GM06990 (cell line): ENCODE data around the gene CLCN1.

ENCODE experiments used
- DNase-seq: peaks from one replicate; pipeline ENCODE4 v3.0.0-alpha.2; 2011; ENCODE audit not compliant: insufficient read length; ENCODE audit errors: extremely low read depth
- H3K27me3 ChIP-seq: replicated peaks from 2 replicates; pipeline ENCODE4 v1.6.0; 2011; ENCODE audit warnings: low read length; ENCODE audit not compliant: control insufficient read depth, insufficient read depth
- H3K36me3 ChIP-seq: 2 replicates; pipeline ENCODE4 v1.5.1; 2011; ENCODE audit warnings: low read length; ENCODE audit not compliant: control insufficient read depth, insufficient read depth
- H3K4me3 ChIP-seq: replicated peaks from 2 replicates; pipeline ENCODE4 v1.5.1; 2011; ENCODE audit warnings: low read depth, mild to moderate bottlenecking, control low read depth, low read length
- TF ChIP-seq, protein P1 (sequence below): IDR thresholded peaks from 2 replicates; pipeline ENCODE4 v1.5.1; 2011; ENCODE audit warnings: low read length, control low read depth, mild to moderate bottlenecking, inconsistent platforms; ENCODE audit not compliant: insufficient read depth, poor library complexity, severe bottlenecking

CLCN1 gene

DNA sequence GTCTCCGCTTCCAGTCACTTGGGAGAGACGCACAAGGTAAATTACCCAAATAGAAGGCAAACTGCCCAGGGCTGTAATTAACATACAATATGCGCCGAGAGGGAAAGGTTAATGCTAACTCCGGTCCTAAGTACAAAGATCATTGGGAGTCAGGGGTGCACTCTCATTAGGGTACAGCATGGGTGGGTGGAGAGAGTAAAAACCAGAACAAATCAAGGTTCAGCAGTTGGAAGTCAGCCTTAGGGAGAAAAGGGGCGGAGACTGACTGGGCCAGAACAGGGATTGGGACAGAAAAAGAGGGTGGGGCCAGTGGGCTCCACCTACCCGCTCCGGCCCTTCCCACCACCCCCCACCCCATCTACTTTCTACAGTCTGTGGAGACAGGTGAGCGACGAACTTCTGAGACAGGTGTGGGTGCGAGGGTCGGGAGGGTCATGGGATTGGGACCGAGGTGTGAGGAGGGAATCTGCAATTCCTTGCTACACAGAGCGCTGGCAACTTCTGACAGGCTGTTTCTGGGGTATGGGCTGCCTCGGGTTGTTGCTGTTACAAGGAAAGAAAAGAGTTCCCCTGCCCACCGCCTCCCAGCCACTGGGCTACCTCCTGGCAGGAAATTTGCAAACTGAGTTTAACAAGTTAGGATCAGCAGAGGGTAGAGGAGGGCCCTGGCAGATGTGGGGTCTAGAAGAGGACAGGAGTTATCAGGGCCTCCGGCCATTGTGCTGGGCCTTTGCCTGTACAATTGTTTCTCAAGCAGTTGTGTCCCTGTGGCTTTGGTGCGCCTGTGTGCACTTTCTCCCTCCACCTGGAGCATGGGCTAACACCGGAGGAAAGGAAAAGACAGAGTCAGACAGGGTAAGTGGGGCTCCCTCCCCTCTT is 31.1 kb upstream of the CLCN1 start, which contains the start of gene TMEM139:
Gene TMEM139 (plus strand): TSS at position 368 of the 879 bp plus-strand sequence. CDS start 1,000 bp downstream, outside the sequence.
- TF ChIP-seq, protein P1, sequence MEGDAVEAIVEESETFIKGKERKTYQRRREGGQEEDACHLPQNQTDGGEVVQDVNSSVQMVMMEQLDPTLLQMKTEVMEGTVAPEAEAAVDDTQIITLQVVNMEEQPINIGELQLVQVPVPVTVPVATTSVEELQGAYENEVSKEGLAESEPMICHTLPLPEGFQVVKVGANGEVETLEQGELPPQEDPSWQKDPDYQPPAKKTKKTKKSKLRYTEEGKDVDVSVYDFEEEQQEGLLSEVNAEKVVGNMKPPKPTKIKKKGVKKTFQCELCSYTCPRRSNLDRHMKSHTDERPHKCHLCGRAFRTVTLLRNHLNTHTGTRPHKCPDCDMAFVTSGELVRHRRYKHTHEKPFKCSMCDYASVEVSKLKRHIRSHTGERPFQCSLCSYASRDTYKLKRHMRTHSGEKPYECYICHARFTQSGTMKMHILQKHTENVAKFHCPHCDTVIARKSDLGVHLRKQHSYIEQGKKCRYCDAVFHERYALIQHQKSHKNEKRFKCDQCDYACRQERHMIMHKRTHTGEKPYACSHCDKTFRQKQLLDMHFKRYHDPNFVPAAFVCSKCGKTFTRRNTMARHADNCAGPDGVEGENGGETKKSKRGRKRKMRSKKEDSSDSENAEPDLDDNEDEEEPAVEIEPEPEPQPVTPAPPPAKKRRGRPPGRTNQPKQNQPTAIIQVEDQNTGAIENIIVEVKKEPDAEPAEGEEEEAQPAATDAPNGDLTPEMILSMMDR: no peak
- H3K27me3 ChIP-seq: no peaks in the 10 kb centered on the region
- no peak within 1 kb of the TSS for H3K4me3 ChIP-seq
- H3K36me3 ChIP-seq: no peaks in the 10 kb centered on the region
- no peak for DNase-seq

- Histone ChIP-seq H3K36me3 (no peaks in the 10 kb centered on the region), H3K4me3 (no peak overlapping the region), H3K27me3 (no peaks in the 10 kb centered on the region)
- TF ChIP-seq, protein P1: no peak
- no peak for DNase-seq
Measured at GRCh38 chr7:143285470-143285778, 30.5 kb upstream of the CLCN1 start.

DNA sequence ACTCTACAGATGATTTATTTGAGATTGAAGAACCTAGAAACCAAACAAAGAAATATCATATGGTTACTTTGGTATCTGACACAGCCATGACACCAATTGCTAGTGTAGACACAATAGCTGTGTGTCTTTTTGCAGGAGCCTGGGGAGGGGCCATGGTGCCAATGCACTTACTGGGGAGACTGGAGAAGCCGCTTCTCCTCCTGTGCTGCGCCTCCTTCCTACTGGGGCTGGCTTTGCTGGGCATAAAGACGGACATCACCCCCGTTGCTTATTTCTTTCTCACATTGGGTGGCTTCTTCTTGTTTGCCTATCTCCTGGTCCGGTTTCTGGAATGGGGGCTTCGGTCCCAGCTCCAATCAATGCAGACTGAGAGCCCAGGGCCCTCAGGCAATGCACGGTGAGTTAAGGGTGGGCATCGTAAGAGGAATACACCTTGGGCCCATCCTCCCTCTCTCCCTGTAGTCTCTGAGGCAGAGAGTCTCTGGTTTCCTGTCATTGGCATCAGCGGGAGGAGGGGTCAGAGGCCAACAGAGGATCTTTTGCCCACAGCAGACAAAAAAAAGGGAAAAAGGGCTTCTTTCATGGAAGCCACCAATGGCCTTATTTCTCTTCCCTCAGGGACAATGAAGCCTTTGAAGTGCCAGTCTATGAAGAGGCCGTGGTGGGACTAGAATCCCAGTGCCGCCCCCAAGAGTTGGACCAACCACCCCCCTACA is 29.9 kb upstream of the CLCN1 start:
- TF ChIP-seq, protein P1: no peak
- Histone ChIP-seq H3K27me3 (no peaks in the 10 kb centered on the region), H3K36me3 (no peaks in the 10 kb centered on the region), H3K4me3 (no peak overlapping the region)
- no peak for DNase-seq

- no peaks in the 10 kb centered on the region for H3K27me3 ChIP-seq
- no peak for DNase-seq
- H3K36me3 ChIP-seq: no peaks in the 10 kb centered on the region
- no peak overlapping the region for H3K4me3 ChIP-seq
- TF ChIP-seq, protein P1: no peak
Measured at GRCh38 chr7:143286522-143286890, 29.4 kb upstream of the CLCN1 start.

GRCh38 chr7:143287339-143287934 is 28.5 kb upstream of the CLCN1 start:
- Histone ChIP-seq H3K4me3 (peak overlapping the region; percentile 23), H3K36me3 (no peaks in the 10 kb centered on the region), H3K27me3 (no peaks in the 10 kb centered on the region)
- TF ChIP-seq, protein P1: no peak
- DNase-seq: no peak
